Panc1 (cell line): ENCODE data around the gene RBM19. TPM values are rescaled to one million over a fixed set of nuclear protein-coding genes. Genes with fewer than 3 reads are reported as not detected.

Source experiments
- ATAC-seq: fragments of 200-7000 bp; cut with Tn5 transposase; 2 replicates; pipeline ENCODE4 v1.9.1; 2020; ENCODE audit warnings: mild to moderate bottlenecking, moderate library complexity
- BruUV-seq: library from RNA; stranded (reverse); fragments of 400-500 nt; replicated peaks from 2 replicates; lab custom pipeline; 2021; lab: Mats Ljungman, UMichigan
- CTCF ChIA-PET: fragments of 300-600 bp; sonication (Branson Sonifier 250); formaldehyde crosslinking; loops from one replicate; lab custom pipeline; 2022; ENCODE audit warnings: antibody characterized with exemption; lab: Charles Lee
- POLR2A ChIA-PET: fragments of 300-600 bp; sonication (Branson Sonifier 250); formaldehyde crosslinking; loops from one replicate; lab custom pipeline; 2022; ENCODE audit warnings: antibody characterized with exemption; lab: Charles Lee
- DNase-seq: peaks from one replicate; pipeline ENCODE4 v3.0.0-alpha.2; 2010; ENCODE audit warnings: low read depth, low spot score
- H3K27ac ChIP-seq: 2 replicates; pipeline ENCODE4 v1.5.1; 2011; ENCODE audit warnings: mild to moderate bottlenecking, low read length, inconsistent platforms
- H3K27me3 ChIP-seq: fragments of 200-500 bp; sonication (Bioruptor generic); 2 replicates; pipeline ENCODE4 v1.6.0; 2014; ENCODE audit warnings: low read length, inconsistent platforms; ENCODE audit not compliant: control insufficient read depth, insufficient read depth
- H3K36me3 ChIP-seq: fragments of 200-500 bp; sonication (Bioruptor generic); 2 replicates; pipeline ENCODE4 v1.5.1; 2014; ENCODE audit warnings: inconsistent platforms, mild to moderate bottlenecking, low read length, moderate library complexity; ENCODE audit not compliant: control insufficient read depth, insufficient read depth
- H3K4me1 ChIP-seq: 2 replicates; pipeline ENCODE4 v1.5.1; 2011; ENCODE audit warnings: inconsistent platforms, mild to moderate bottlenecking, low read length, moderate library complexity; ENCODE audit not compliant: control insufficient read depth, insufficient read depth
- H3K4me3 ChIP-seq, 2 experiments: 2 replicates each; pipeline ENCODE4 v1.5.1; 2011 to 2012; ENCODE audit warnings: low read depth in 2 of 2, low read length in 2 of 2, mild to moderate bottlenecking in 2 of 2, inconsistent platforms in 1 of 2, moderate library complexity in 1 of 2
- H3K9me3 ChIP-seq: fragments of 200-500 bp; sonication (Bioruptor generic); 2 replicates; pipeline ENCODE4 v1.5.1; 2014; ENCODE audit warnings: low read depth, mild to moderate bottlenecking, inconsistent platforms, low read length, moderate library complexity; ENCODE audit not compliant: control insufficient read depth, insufficient read depth
- POLR2AphosphoS5 ChIP-seq: IDR thresholded peaks from 2 replicates; pipeline ENCODE4 v1.6.1; 2012; ENCODE audit warnings: mild to moderate bottlenecking, low read depth, low read length, moderate library complexity
- REST ChIP-seq, 2 experiments: IDR thresholded peaks; 2 replicates each; pipeline ENCODE4 v1.6.1; 2011 to 2012; ENCODE audit warnings: low read depth in 2 of 2, control low read depth in 1 of 2, low read length in 1 of 2, mild to moderate bottlenecking in 1 of 2, moderate library complexity in 1 of 2; ENCODE audit not compliant: insufficient read depth in 1 of 2
- SIN3A ChIP-seq: IDR thresholded peaks from 2 replicates; pipeline ENCODE4 v1.6.1; 2012; ENCODE audit warnings: low read depth, mild to moderate bottlenecking, low read length, moderate library complexity, borderline replicate concordance; ENCODE audit not compliant: insufficient read depth
- TCF7L2 ChIP-seq: IDR thresholded peaks from 2 replicates; pipeline ENCODE4 v1.6.1; 2011; ENCODE audit warnings: mild to moderate bottlenecking, low read depth, low read length, inconsistent platforms
- in situ Hi-C: cut with HindIII; loops from 2 replicates; pipeline ENCODE4 v1.10.0; 2016; ENCODE audit warnings: low sequenced_read_pairs, low pct_unique_long_range_greater_than_20kb
- intact Hi-C: fragments of 100-400 bp; cut with micrococcal nuclease; formaldehyde crosslinking; loops from one replicate; pipeline ENCODE4 v1.10.0; 2022; ENCODE audit not compliant: unreplicated experiment
- total RNA-seq: library from RNA; stranded (reverse); gene quantifications from one replicate; pipeline ENCODE4 v1.2.1, GENCODE V29; 2021; ENCODE audit not compliant: unreplicated experiment
- TF ChIP-seq, protein P1 (sequence below): fragments of 450-650 bp; IDR thresholded peaks from 2 replicates; pipeline ENCODE4 v1.5.1; 2017; ENCODE audit warnings: mild to moderate bottlenecking

The RBM19 gene
- total RNA-seq, 1 experiment from 2014 or later, result 44.8 TPM

DNA sequence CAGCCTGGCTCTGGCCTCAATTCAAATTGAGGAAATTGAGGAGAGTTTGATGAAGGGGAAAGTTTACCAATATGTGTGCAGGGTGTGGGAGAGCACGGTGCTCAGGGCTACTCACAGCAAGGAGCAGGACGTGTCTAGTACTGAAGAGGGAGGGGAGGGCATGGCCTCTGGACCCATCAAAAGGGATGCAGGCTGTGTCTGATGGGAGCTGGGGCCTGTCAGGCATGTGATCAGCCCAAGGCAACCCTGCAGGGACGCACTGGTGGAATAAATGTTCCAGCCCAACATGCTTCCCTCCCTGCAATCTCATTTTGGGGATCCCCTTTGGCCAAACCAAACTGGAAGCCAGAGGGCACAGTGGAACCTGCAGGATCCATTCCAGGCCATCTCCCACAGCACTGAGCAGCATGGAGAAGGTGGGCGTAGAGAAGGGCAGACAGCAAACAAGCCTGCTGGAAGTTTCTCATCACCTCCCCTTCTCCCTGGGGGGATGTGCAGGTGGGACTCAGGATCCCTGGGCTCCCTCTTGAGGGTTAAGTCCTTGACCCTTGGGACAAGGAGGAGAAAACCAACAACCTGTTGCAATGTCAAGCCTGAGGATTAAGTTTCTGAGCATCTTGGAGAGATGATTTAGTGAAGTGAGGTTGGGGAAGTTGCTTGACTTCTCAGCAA, 17.8 kb upstream of the RBM19 start:
- in situ Hi-C loops (no loop called here), intact Hi-C loops (loop anchor here (5.0 kb wide), 1 partner anchor 653 kb away; no protein-coding TSS in a partner anchor)
- ATAC-seq, result no peak
- ChIA-PET POLR2A (no interaction called here), CTCF (interaction anchor here (0.5 kb wide), 1 partner anchor 1008 kb away, joined by 3 read pairs; no protein-coding TSS in a partner anchor)
- no TSS peak for BruUV-seq
- H3K27me3 ChIP-seq, result peaks cover 1% of the 10 kb centered on the region
- H3K4me1 ChIP-seq, result no peaks in the 10 kb centered on the region
- H3K27ac ChIP-seq, result no peak overlapping the region
- DNase-seq, result no peak
- TF ChIP-seq REST (IDR thresholded peaks at IDR 0.05; ENCODE audit: insufficient read depth in 1 of 2, low read depth in 2 of 2, low read length in 1 of 2) (no peak), TCF7L2 (no peak), SIN3A (no peak), POLR2AphosphoS5 (no peak)
- TF ChIP-seq, protein P1, sequence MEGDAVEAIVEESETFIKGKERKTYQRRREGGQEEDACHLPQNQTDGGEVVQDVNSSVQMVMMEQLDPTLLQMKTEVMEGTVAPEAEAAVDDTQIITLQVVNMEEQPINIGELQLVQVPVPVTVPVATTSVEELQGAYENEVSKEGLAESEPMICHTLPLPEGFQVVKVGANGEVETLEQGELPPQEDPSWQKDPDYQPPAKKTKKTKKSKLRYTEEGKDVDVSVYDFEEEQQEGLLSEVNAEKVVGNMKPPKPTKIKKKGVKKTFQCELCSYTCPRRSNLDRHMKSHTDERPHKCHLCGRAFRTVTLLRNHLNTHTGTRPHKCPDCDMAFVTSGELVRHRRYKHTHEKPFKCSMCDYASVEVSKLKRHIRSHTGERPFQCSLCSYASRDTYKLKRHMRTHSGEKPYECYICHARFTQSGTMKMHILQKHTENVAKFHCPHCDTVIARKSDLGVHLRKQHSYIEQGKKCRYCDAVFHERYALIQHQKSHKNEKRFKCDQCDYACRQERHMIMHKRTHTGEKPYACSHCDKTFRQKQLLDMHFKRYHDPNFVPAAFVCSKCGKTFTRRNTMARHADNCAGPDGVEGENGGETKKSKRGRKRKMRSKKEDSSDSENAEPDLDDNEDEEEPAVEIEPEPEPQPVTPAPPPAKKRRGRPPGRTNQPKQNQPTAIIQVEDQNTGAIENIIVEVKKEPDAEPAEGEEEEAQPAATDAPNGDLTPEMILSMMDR, result no peak
- H3K36me3 ChIP-seq, result no peaks in the 10 kb centered on the region
- H3K4me3 ChIP-seq, result no peak overlapping the region
- no peaks in the 10 kb centered on the region for H3K9me3 ChIP-seq

GRCh38 chr12:113983265-113983664, 17.1 kb upstream of the RBM19 start:
- no peak for ATAC-seq
- CTCF ChIA-PET, result interaction anchor here (0.5 to 0.6 kb wide), 2 partner anchors 186 to 1009 kb away, joined by 3 to 4 read pairs; no protein-coding TSS in a partner anchor
- POLR2A ChIA-PET, result no interaction called here
- TF ChIP-seq TCF7L2 (no peak), REST (IDR thresholded peaks at IDR 0.05; ENCODE audit: insufficient read depth in 1 of 2, low read depth in 2 of 2, low read length in 1 of 2) (no peak), SIN3A (no peak), POLR2AphosphoS5 (no peak)
- TF ChIP-seq, protein P1, result no peak
- H3K36me3 ChIP-seq, result no peaks in the 10 kb centered on the region
- H3K9me3 ChIP-seq, result no peaks in the 10 kb centered on the region
- BruUV-seq, result no TSS peak
- H3K27ac ChIP-seq, result no peak overlapping the region
- H3K4me3 ChIP-seq, result no peak overlapping the region
- intact Hi-C loops (loop anchor here (5.0 kb wide), 1 partner anchor 654 kb away; no protein-coding TSS in a partner anchor), in situ Hi-C loops (no loop called here)
- H3K4me1 ChIP-seq, result no peaks in the 10 kb centered on the region
- no peak for DNase-seq
- no peaks in the 10 kb centered on the region; the same call in 1 of the 2 replicates for H3K27me3 ChIP-seq
